Astrocyte (in vitro differentiated cells and primary cell): ENCODE data around the gene DTNB. TPM values are rescaled to one million over a fixed set of nuclear protein-coding genes. Genes with fewer than 3 reads are reported as not detected.

Source experiments
- DNase-seq: peaks from one replicate; pipeline ENCODE4 v3.0.0-alpha.2; 2010; ENCODE audit warnings: low read depth
- FAIRE-seq: peaks from 2 replicates; lab custom pipeline; 2011; peaks lifted over from hg19 to GRCh38; lab: Jason Lieb, UNC
- H2AFZ ChIP-seq: 2 replicates; pipeline ENCODE4 v1.6.0; 2012; ENCODE audit warnings: low read depth, low read length, inconsistent platforms
- H3K27ac ChIP-seq: 2 replicates; pipeline ENCODE4 v1.5.1; 2011; ENCODE audit warnings: low read depth, low read length, inconsistent platforms
- H3K27me3 ChIP-seq: 2 replicates; pipeline ENCODE4 v1.6.0; 2011; ENCODE audit warnings: low read length, inconsistent platforms; ENCODE audit not compliant: insufficient read depth
- H3K36me3 ChIP-seq: 2 replicates; pipeline ENCODE4 v1.5.1; 2011; ENCODE audit warnings: low read length, inconsistent platforms; ENCODE audit not compliant: insufficient read depth
- H3K4me1 ChIP-seq: 2 replicates; pipeline ENCODE4 v1.5.1; 2011; ENCODE audit warnings: low read length, inconsistent platforms; ENCODE audit not compliant: insufficient read depth
- H3K4me2 ChIP-seq: 2 replicates; pipeline ENCODE4 v1.6.0; 2012; ENCODE audit warnings: low read length, inconsistent platforms
- H3K4me3 ChIP-seq: 2 replicates; pipeline ENCODE4 v1.5.1; 2011; ENCODE audit warnings: low read depth, mild to moderate bottlenecking, low read length, inconsistent platforms; ENCODE audit not compliant: insufficient read depth
- H3K79me2 ChIP-seq: 2 replicates; pipeline ENCODE4 v1.6.0; 2012; ENCODE audit warnings: mild to moderate bottlenecking, low read length, inconsistent platforms; ENCODE audit not compliant: insufficient read depth
- H3K9ac ChIP-seq: 2 replicates; pipeline ENCODE4 v1.6.0; 2012; ENCODE audit warnings: mild to moderate bottlenecking, low read length, inconsistent platforms
- H3K9me3 ChIP-seq: 2 replicates; pipeline ENCODE4 v1.5.1; 2012; ENCODE audit warnings: low read depth, mild to moderate bottlenecking, low read length, inconsistent platforms; ENCODE audit not compliant: insufficient read depth
- H4K20me1 ChIP-seq: 2 replicates; pipeline ENCODE4 v1.6.0; 2012; ENCODE audit warnings: low read length, inconsistent platforms; ENCODE audit not compliant: insufficient read depth
- H3K27ac Mint-ChIP-seq: one replicate; pipeline ENCODE4 v1.8.0; 2021; ENCODE audit warnings: mild to moderate bottlenecking, mixed read lengths; ENCODE audit not compliant: unreplicated experiment
- H3K27me3 Mint-ChIP-seq: one replicate; pipeline ENCODE4 v1.8.0; 2021; ENCODE audit warnings: low read depth, mixed read lengths; ENCODE audit not compliant: unreplicated experiment
- H3K36me3 Mint-ChIP-seq: one replicate; pipeline ENCODE4 v1.8.0; 2021; ENCODE audit warnings: low read depth, mixed read lengths; ENCODE audit not compliant: unreplicated experiment
- H3K4me1 Mint-ChIP-seq: one replicate; pipeline ENCODE4 v1.8.0; 2021; ENCODE audit warnings: low read depth, mixed read lengths; ENCODE audit not compliant: unreplicated experiment
- H3K4me3 Mint-ChIP-seq: one replicate; pipeline ENCODE4 v1.8.0; 2021; ENCODE audit warnings: mild to moderate bottlenecking, moderate library complexity, mixed read lengths; ENCODE audit not compliant: unreplicated experiment
- H3K9me3 Mint-ChIP-seq: one replicate; pipeline ENCODE4 v1.8.0; 2021; ENCODE audit warnings: mild to moderate bottlenecking, mixed read lengths; ENCODE audit not compliant: unreplicated experiment
- CTCF ChIP-seq: IDR thresholded peaks from 2 replicates; pipeline ENCODE4 v1.5.1; 2011; ENCODE audit warnings: low read depth, mild to moderate bottlenecking, inconsistent platforms, low read length, moderate library complexity; ENCODE audit not compliant: insufficient read depth
- EZH2 ChIP-seq: IDR thresholded peaks from 2 replicates; pipeline ENCODE4 v1.6.1; 2012; ENCODE audit warnings: mild to moderate bottlenecking, low read length, inconsistent platforms; ENCODE audit not compliant: insufficient read depth
- total RNA-seq: library from RNA; stranded (reverse); gene quantifications from 2 replicates; pipeline ENCODE4 v1.2.1, GENCODE V29; 2021

DTNB gene
- total RNA-seq, 1 donor from 2014 or later: 5.1 TPM

DNA sequence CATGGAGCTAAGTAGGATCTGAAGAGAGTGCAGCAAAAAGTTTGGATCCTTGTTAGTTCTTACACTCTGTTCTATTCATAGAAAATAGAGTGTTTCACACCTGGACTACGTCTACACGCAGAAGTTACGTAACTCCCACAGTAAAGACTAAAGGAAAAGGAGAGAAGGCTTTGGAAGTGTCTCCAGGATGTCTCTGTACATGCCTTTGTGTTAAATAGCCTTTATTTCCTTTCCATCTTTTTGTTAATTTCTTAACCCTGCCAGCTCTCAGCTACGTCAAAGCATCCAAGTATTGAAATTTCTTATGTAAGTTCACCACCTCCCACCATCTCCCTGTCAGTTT, 8.4 kb downstream of the DTNB start:
- Histone ChIP-seq H3K27ac (no peak overlapping the region), H3K27me3 (no peaks in the 10 kb centered on the region), H3K9me3 (no peaks in the 10 kb centered on the region), H3K9ac (no peak overlapping the region), H2AFZ (no peak overlapping the region), H4K20me1 (no peaks in the 10 kb centered on the region), H3K4me2 (no peak overlapping the region), H3K4me1 (no peaks in the 10 kb centered on the region), H3K4me3 (no peak overlapping the region), H3K36me3 (no peaks in the 10 kb centered on the region), H3K79me2 (no peaks in the 10 kb centered on the region)
- no peak overlapping the region for H3K4me3 Mint-ChIP-seq
- H3K27me3 Mint-ChIP-seq: peaks cover 4% of the 10 kb centered on the region
- no peaks in the 10 kb centered on the region for H3K9me3 Mint-ChIP-seq
- H3K36me3 Mint-ChIP-seq: no peaks in the 10 kb centered on the region
- H3K27ac Mint-ChIP-seq: no peak overlapping the region
- peaks cover 3% of the 10 kb centered on the region for H3K4me1 Mint-ChIP-seq
- no peak for DNase-seq
- FAIRE-seq: no peak
- TF ChIP-seq CTCF (no peak), EZH2 (no peak)

DNA sequence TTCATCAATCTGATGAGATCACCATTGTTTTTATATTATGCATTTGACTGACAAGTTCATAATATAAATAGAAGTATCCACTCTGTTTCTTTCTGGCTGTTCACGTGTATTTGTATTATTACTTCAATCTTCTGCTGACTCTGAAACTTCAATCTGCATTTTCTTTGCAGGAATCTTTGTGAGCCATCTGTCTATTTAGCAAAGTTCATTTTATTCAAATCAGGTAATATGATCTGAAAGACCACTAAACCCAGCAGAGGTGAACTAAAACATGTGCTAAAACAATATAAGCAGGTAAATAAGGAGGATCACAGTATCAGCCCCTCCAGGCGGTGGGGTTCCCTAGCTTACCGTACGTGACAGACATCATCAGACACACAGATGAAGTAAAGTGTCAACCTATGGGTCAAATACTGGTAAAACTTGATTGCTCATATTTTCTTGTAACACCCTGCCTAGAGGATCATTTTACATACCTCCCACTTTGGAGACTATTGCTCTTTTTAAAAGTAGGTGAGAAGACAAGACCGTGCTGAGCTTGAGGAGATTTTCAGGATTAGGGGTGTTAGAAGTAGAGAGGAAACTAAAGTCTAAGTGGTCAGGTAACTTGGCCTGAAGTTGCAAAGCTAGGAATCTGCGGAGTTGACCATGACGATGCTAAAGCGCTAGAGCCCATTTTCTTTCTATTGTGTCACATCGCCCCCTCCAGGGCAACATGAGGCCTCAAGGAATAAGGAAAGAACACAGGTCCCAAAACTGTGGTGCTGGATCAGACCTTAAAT, 9.0 kb downstream of the DTNB start:
- peak; percentile 84 for TF ChIP-seq CTCF
- TF ChIP-seq EZH2: no peak
- H3K4me2 ChIP-seq: peak overlapping the region; percentile 59
- peak overlapping the region; percentile 7 for H3K27ac Mint-ChIP-seq
- no peak overlapping the region for H3K9ac ChIP-seq
- H3K9me3 Mint-ChIP-seq: no peaks in the 10 kb centered on the region
- H3K4me3 Mint-ChIP-seq: peak overlapping the region; percentile 24
- no peak overlapping the region for H3K4me3 ChIP-seq
- no peaks in the 10 kb centered on the region for H3K36me3 Mint-ChIP-seq
- H4K20me1 ChIP-seq: no peaks in the 10 kb centered on the region
- no peaks in the 10 kb centered on the region for H3K4me1 ChIP-seq
- H3K79me2 ChIP-seq: no peaks in the 10 kb centered on the region
- no peaks in the 10 kb centered on the region for H3K27me3 ChIP-seq
- no peaks in the 10 kb centered on the region for H3K9me3 ChIP-seq
- no peak overlapping the region for H3K27ac ChIP-seq
- H2AFZ ChIP-seq: peak overlapping the region; percentile 18
- peak; percentile 66 for FAIRE-seq
- H3K27me3 Mint-ChIP-seq: no peaks in the 10 kb centered on the region
- no peaks in the 10 kb centered on the region for H3K36me3 ChIP-seq
- DNase-seq: peak; percentile 41
- H3K4me1 Mint-ChIP-seq: peaks cover 3% of the 10 kb centered on the region

DNA sequence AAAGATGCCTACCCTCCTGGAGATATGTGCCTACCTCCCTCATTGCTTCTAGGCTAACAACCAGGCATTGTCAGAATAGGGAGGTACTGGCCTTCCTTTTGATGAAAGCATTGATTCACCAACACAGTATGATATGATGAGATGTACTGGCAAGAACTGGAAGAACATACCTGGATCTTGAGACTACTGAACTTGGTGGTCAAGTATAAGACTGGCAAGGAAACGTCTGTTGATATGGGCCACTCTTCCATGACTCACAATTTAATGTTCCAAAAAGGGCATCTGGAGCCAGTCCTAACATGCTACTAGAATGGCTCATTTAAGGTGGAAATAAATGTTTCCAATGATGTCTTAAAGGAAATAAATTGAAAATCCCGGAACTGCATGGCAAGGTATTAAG, 18.1 kb downstream of the DTNB start:
- H3K36me3 Mint-ChIP-seq: peaks cover under 1% of the 10 kb centered on the region
- no peaks in the 10 kb centered on the region for H3K79me2 ChIP-seq
- no peak for FAIRE-seq

More for the DNA sequence above, 18.1 kb downstream of the DTNB start:
- Histone ChIP-seq H3K9me3 (no peaks in the 10 kb centered on the region), H3K36me3 (no peaks in the 10 kb centered on the region), H4K20me1 (no peaks in the 10 kb centered on the region), H3K9ac (no peak overlapping the region), H3K4me2 (no peak overlapping the region), H3K4me3 (no peak overlapping the region), H2AFZ (no peak overlapping the region), H3K27me3 (no peaks in the 10 kb centered on the region), H3K4me1 (no peaks in the 10 kb centered on the region), H3K27ac (no peak overlapping the region)
- Mint-ChIP-seq H3K4me1 (no peaks in the 10 kb centered on the region), H3K4me3 (no peak overlapping the region), H3K27me3 (peaks cover 6% of the 10 kb centered on the region), H3K27ac (no peak overlapping the region), H3K9me3 (no peaks in the 10 kb centered on the region)
- DNase-seq: no peak
- no peak for TF ChIP-seq CTCF
- no peak for TF ChIP-seq EZH2
